HCT116 (cell line): ENCODE measurements around the gene PLD6. TPM values are rescaled to one million over a fixed set of nuclear protein-coding genes. Genes with fewer than 3 reads are reported as not detected.

Experiments used
- ATAC-seq: fragments of 200-7000 bp; cut with Tn5 transposase; 2 replicates; pipeline ENCODE4 v1.9.1; 2020; ENCODE audit warnings: mild to moderate bottlenecking, moderate library complexity
- BruUV-seq: library from RNA; stranded (reverse); fragments of 400-500 nt; replicated peaks from 2 replicates; lab custom pipeline; 2021; lab: Mats Ljungman, UMichigan
- CTCF ChIA-PET: fragments of 300-600 bp; sonication (Branson Sonifier 250); formaldehyde crosslinking; loops from one replicate; lab custom pipeline; 2021; ENCODE audit warnings: antibody characterized with exemption; lab: Charles Lee
- POLR2A ChIA-PET: fragments of 300-600, 350-600 bp; sonication (Branson Sonifier 250); formaldehyde crosslinking; loops from one replicate; lab custom pipeline; 2021; ENCODE audit warnings: antibody characterized with exemption; lab: Charles Lee
- RAD21 ChIA-PET, 2 experiments: fragments of 300-600 bp; sonication (Branson Sonifier 250); formaldehyde crosslinking; loops; one replicate each; lab custom pipeline; 2023; ENCODE audit warnings: low total read pairs in 2 of 2; ENCODE audit not compliant: uncharacterized antibody in 2 of 2, unreplicated experiment in 2 of 2, low non-redundant PET in 1 of 2; lab: Charles Lee
- DNase-seq: peaks from one replicate; pipeline ENCODE4 v3.0.0-alpha.2; 2010; ENCODE audit warnings: low read depth, low spot score
- H2AFZ ChIP-seq: fragments of 200-600 bp; shearing (Covaris generic), sonication (generic); 2 replicates; pipeline ENCODE4 v1.6.1; 2017; ENCODE audit warnings: low read depth, mixed run types, mixed read lengths, antibody characterized with exemption, low read length; ENCODE audit not compliant: poor library complexity, severe bottlenecking
- H3K27ac ChIP-seq: 2 replicates; pipeline ENCODE4 v1.5.1; 2012; ENCODE audit warnings: low read depth, low read length
- H3K27me3 ChIP-seq: fragments of 200-600 bp; sonication (generic); 2 replicates; pipeline ENCODE4 v1.6.1; 2016; ENCODE audit warnings: mixed run types, low read length, mixed read lengths; ENCODE audit not compliant: insufficient read depth
- H3K36me3 ChIP-seq, 2 experiments: fragments of 200-500 bp in 1 of 2; fragments of 200-600 bp in 1 of 2; sonication (Bioruptor generic) in 1 of 2; sonication (generic) in 1 of 2; 2 replicates each; pipeline versions ENCODE4 v1.5.1 to v1.6.1; 2014 to 2016; ENCODE audit warnings: low read length in 2 of 2, inconsistent platforms in 1 of 2, mixed read lengths in 1 of 2, mixed run types in 1 of 2; ENCODE audit not compliant: insufficient read depth in 2 of 2, control insufficient read depth in 1 of 2
- H3K4me1 ChIP-seq, 2 experiments: fragments of 200-600 bp in 1 of 2; sonication (generic) in 1 of 2; 2 replicates each; pipeline versions ENCODE4 v1.5.1 to v1.6.1; 2012 to 2017; ENCODE audit warnings: low read length in 2 of 2, inconsistent platforms in 1 of 2, mild to moderate bottlenecking in 1 of 2, mixed read lengths in 1 of 2, mixed run types in 1 of 2, moderate library complexity in 1 of 2; ENCODE audit not compliant: insufficient read depth in 2 of 2, control insufficient read depth in 1 of 2
- H3K4me2 ChIP-seq: fragments of 200-600 bp; sonication (generic); 2 replicates; pipeline ENCODE4 v1.6.1; 2017; ENCODE audit warnings: mixed run types, low read length, mixed read lengths
- H3K4me3 ChIP-seq, 2 experiments: fragments of 200-600 bp in 1 of 2; sonication (generic) in 1 of 2; replicated peaks in 1 of 2; 2 replicates each; pipeline ENCODE4 v1.5.1; 2011 to 2016; ENCODE audit warnings: low read length in 2 of 2, control low read depth in 1 of 2, low read depth in 1 of 2, mild to moderate bottlenecking in 1 of 2, mixed read lengths in 1 of 2, mixed run types in 1 of 2
- H3K79me2 ChIP-seq: fragments of 200-600 bp; sonication (generic); 2 replicates; pipeline ENCODE4 v1.6.1; 2017; ENCODE audit warnings: mild to moderate bottlenecking, mixed run types, low read length, moderate library complexity, mixed read lengths; ENCODE audit not compliant: insufficient read depth
- H3K9ac ChIP-seq: fragments of 200-600 bp; sonication (generic); 2 replicates; pipeline ENCODE4 v1.6.1; 2016; ENCODE audit warnings: low read length, mixed read lengths
- H3K9me2 ChIP-seq: fragments of 200-600 bp; sonication (generic), shearing (Covaris generic); 2 replicates; pipeline ENCODE4 v1.6.1; 2017; ENCODE audit warnings: mixed run types, mild to moderate bottlenecking, moderate library complexity; ENCODE audit not compliant: insufficient read depth
- H3K9me3 ChIP-seq, 2 experiments: fragments of 200-500 bp in 1 of 2; fragments of 200-600 bp in 1 of 2; sonication (Bioruptor generic) in 1 of 2; sonication (generic) in 1 of 2; 2 replicates each; pipeline ENCODE4 v1.6.1; 2014 to 2017; ENCODE audit warnings: low read length in 2 of 2, mixed read lengths in 2 of 2, inconsistent platforms in 1 of 2, low read depth in 1 of 2, mild to moderate bottlenecking in 1 of 2, mixed run types in 1 of 2, moderate library complexity in 1 of 2; ENCODE audit not compliant: control insufficient read depth in 1 of 2, insufficient read depth in 1 of 2
- H4K20me1 ChIP-seq: fragments of 200-600 bp; sonication (generic), shearing (Covaris generic); 2 replicates; pipeline ENCODE4 v1.6.1; 2017; ENCODE audit warnings: mixed run types, mild to moderate bottlenecking, moderate library complexity; ENCODE audit not compliant: insufficient read depth
- CBX3 ChIP-seq: IDR thresholded peaks from 2 replicates; pipeline ENCODE4 v1.6.1; 2012; ENCODE audit warnings: low read depth
- CTCF ChIP-seq, 3 experiments: fragments of 200-600 bp in 1 of 3; sonication (generic) in 1 of 3; IDR thresholded peaks in 2 of 3; conservative IDR thresholded peaks in 1 of 3; 2 replicates each; pipeline ENCODE4 v1.5.1; 2012 to 2017; ENCODE audit warnings: low read depth in 2 of 3, low read length in 2 of 3, antibody characterized with exemption in 1 of 3, borderline replicate concordance in 1 of 3, control low read depth in 1 of 3, mild to moderate bottlenecking in 1 of 3, mixed read lengths in 1 of 3, mixed run types in 1 of 3, moderate library complexity in 1 of 3; ENCODE audit not compliant: insufficient read depth in 1 of 3
- EZH2phosphoT487 ChIP-seq: fragments of 200-600 bp; IDR thresholded peaks from 2 replicates; pipeline ENCODE4 v1.6.1; 2018; ENCODE audit warnings: antibody characterized with exemption, borderline replicate concordance
- FOSL1 ChIP-seq: IDR thresholded peaks from 2 replicates; pipeline ENCODE4 v1.6.1; 2012; ENCODE audit warnings: low read depth
- POLR2A ChIP-seq: IDR thresholded peaks from 2 replicates; pipeline ENCODE4 v1.7.0; 2011; ENCODE audit warnings: borderline replicate concordance; ENCODE audit not compliant: insufficient read depth, insufficient read length; ENCODE audit errors: extremely low read depth
- YY1 ChIP-seq: IDR thresholded peaks from 2 replicates; pipeline ENCODE4 v1.6.1; 2011; ENCODE audit warnings: low read length, low read depth, moderate library complexity, mild to moderate bottlenecking; ENCODE audit not compliant: insufficient replicate concordance; ENCODE audit errors: extremely low read depth
- intact Hi-C: fragments of 100-400 bp; cut with micrococcal nuclease; formaldehyde crosslinking; loops from 2 replicates; pipeline ENCODE4 v1.10.0; 2022
- total RNA-seq: library from RNA; stranded (reverse); gene quantifications from one replicate; pipeline ENCODE4 v1.2.1, GENCODE V29; 2021; ENCODE audit not compliant: unreplicated experiment
- TF ChIP-seq, protein P1 (sequence below): IDR thresholded peaks from 2 replicates; pipeline ENCODE4 v1.6.1; 2012
- TF ChIP-seq, protein P2 (sequence below): IDR thresholded peaks from 2 replicates; pipeline ENCODE4 v1.6.1; 2012; ENCODE audit warnings: low read depth

Gene PLD6
- total RNA-seq, 1 experiment from 2014 or later = 15.6 TPM

GRCh38 chr17:17206913-17207335 lies 791 bp upstream of the PLD6 start:
- Histone ChIP-seq H3K4me3 (no peak overlapping the region), H2AFZ (peak overlapping the region; percentile 13), H4K20me1 (no peaks in the 10 kb centered on the region), H3K9ac (peak overlapping the region; percentile 10; the same call in 1 of the 2 replicates), H3K79me2 (peaks cover 30% of the 10 kb centered on the region), H3K36me3 (peaks cover 5 to 20% of the 10 kb centered on the region in 2 experiments), H3K4me1 (peaks cover 7 to 31% of the 10 kb centered on the region in 2 experiments), H3K9me2 (no peaks in the 10 kb centered on the region), H3K27me3 (no peaks in the 10 kb centered on the region), H3K27ac (peak overlapping the region; percentile 89; the same call in 1 of the 2 replicates), H3K4me2 (peak overlapping the region; percentile 100), H3K9me3 (no peaks in the 10 kb centered on the region)
- ChIA-PET CTCF (no interaction called here), POLR2A (no interaction called here), RAD21 (no interaction called here)
- intact Hi-C loops = loop anchor here (2.0 kb wide), 1 partner anchor 74 kb away; the partner anchor contains the start of gene COPS3
- TF ChIP-seq FOSL1 (no peak), YY1 (no peak), EZH2phosphoT487 (no peak), CBX3 (no peak), POLR2A (no peak), CTCF (IDR thresholded peaks at IDR 0.05 in 2 of 3, conservative IDR thresholded peaks at IDR 0.05 in 1 of 3; ENCODE audit: borderline replicate concordance in 1 of 3, insufficient read depth in 1 of 3, low read depth in 2 of 3, low read length in 2 of 3) (no peak)
- TF ChIP-seq, protein P1, sequence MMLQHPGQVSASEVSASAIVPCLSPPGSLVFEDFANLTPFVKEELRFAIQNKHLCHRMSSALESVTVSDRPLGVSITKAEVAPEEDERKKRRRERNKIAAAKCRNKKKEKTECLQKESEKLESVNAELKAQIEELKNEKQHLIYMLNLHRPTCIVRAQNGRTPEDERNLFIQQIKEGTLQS = no peak
- TF ChIP-seq, protein P2, sequence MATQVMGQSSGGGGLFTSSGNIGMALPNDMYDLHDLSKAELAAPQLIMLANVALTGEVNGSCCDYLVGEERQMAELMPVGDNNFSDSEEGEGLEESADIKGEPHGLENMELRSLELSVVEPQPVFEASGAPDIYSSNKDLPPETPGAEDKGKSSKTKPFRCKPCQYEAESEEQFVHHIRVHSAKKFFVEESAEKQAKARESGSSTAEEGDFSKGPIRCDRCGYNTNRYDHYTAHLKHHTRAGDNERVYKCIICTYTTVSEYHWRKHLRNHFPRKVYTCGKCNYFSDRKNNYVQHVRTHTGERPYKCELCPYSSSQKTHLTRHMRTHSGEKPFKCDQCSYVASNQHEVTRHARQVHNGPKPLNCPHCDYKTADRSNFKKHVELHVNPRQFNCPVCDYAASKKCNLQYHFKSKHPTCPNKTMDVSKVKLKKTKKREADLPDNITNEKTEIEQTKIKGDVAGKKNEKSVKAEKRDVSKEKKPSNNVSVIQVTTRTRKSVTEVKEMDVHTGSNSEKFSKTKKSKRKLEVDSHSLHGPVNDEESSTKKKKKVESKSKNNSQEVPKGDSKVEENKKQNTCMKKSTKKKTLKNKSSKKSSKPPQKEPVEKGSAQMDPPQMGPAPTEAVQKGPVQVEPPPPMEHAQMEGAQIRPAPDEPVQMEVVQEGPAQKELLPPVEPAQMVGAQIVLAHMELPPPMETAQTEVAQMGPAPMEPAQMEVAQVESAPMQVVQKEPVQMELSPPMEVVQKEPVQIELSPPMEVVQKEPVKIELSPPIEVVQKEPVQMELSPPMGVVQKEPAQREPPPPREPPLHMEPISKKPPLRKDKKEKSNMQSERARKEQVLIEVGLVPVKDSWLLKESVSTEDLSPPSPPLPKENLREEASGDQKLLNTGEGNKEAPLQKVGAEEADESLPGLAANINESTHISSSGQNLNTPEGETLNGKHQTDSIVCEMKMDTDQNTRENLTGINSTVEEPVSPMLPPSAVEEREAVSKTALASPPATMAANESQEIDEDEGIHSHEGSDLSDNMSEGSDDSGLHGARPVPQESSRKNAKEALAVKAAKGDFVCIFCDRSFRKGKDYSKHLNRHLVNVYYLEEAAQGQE = no peak
- DNase-seq = no peak
- no TSS peak for BruUV-seq
- no peak for ATAC-seq
